Activated T-cell treated with anti-CD3 and anti-CD28 coated beads for 1 hour (primary cell): ENCODE results near the gene IQSEC3.
"Not testable (repeated sequence)": the region's sequence is repeated elsewhere in the genome, so short reads cannot be mapped to it uniquely, and the experiment has no call there.

Experiments
- DNase-seq: peaks from one replicate; pipeline ENCODE4 v3.0.0-alpha.2; 2020; ENCODE audit warnings: low read depth

Gene IQSEC3

DNA sequence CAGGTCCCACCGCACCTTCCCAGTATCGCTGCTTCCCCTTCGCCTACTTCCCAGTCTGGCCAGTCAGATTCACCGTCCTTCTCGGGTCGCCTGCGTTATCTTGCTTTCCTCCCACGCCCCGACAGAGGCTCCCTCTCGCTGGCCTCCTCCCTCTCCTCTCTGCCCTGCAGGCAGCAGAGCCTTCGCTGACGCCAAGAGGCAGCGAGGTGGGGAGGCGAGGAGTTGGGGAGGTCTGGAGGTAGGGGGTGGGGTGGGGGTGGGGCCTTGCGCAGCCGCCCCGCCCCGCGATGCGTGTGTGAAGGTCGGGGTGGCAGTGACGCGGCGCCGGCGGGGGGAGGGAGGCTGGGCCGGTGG, at the start of gene IQSEC3:
IQSEC3 (plus strand) TSS at position 340 of the 354 bp plus-strand sequence. CDS start 116 bp downstream, outside the sequence.
- not testable (repeated sequence) for DNase-seq

DNA sequence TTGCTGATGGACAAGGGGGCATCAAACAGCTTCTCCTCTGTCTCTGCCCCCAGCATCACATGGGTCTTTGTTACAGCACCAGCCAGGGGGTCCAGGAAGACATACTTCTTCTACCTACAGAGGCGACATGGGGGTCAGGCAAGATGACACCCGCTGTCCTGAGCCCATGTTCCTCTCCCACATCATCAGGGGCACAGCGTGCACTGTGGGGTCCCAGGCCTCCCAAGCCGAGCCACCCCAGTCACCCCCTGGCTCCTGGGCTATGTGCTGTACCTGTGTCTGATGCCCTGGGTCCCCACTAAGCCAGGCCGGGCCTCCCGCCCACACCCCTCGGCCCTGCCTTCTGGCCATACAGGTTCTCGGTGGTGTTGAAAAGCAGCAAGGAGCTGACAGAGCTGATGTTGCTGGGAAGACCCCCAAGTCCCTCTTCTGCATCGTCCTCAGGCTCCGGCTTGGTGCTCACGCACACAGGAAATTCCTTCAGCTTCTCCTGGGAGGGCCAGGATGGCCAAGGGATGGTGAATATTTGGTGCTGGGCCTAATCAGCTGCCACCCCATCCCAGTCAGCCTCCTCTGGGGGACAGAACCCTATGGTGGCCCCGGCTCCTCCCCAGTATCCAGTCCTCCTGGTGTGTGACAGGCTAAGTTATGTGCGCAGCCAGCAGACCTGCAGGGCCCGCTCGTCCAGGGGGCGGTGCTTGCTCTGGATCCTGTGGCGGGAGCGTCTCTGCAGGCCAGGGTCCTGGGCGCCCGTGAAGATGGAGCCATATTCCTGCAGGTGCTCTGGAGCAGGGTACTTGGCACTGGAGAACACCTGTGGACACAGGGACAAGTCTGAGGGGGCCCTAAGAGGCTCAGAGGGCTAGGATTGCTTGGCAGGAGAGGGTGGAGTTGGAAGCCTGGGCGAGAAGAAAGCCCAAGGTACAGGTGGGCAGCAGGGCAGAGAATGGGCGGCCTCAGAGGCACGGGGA, 48.9 kb upstream of the IQSEC3 start:
- not testable (repeated sequence) for DNase-seq

DNA sequence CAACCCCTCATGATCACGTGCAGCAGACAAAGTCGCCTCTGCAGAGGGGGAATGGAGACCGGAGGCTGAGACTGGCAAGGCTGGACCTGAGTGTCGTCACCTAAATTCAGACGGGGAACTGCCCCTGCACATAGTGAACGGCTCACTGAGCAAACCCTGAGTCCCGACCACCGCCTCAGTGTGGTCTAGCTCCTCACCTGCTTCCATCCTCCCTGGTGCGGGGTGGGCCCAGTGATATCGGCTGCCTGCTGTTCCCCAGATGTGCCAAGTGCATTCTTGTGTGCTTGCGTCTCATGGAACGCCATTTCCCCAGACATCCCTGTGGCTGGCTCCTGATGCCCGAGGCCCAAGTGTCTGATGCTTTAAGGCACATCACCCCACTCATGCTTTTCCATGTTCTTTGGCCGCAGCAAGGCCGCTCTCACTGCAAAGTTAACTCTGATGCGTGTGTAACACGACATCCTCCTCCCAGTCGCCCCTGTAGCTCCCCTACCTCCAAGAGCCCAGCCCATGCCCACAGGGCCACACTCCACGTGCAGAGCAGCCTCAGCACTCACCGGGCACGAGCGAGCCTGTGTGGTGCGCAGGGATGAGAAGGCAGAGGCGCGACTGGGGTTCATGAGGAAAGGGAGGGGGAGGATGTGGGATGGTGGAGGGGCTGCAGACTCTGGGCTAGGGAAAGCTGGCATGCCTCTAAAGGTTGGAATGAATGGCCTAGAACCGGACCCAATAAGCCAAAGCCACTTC, 47.6 kb upstream of the IQSEC3 start:
- DNase-seq, result not testable (repeated sequence)

DNA sequence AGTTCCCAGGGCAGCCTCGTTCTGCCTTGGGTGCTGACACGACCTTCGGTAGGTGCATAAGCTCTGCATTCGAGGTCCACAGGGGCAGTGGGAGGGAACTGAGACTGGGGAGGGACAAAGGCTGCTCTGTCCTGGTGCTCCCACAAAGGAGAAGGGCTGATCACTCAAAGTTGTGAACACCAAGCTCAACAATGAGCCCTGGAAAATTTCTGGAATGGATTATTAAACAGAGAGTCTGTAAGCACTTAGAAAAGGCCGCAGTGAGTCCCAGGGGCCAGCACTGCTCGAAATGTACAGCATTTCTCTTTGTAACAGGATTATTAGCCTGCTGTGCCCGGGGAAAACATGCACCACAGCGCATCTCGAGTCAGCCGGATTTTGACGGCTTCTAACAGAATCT, 46.7 kb upstream of the IQSEC3 start:
- DNase-seq, result not testable (repeated sequence)

DNA sequence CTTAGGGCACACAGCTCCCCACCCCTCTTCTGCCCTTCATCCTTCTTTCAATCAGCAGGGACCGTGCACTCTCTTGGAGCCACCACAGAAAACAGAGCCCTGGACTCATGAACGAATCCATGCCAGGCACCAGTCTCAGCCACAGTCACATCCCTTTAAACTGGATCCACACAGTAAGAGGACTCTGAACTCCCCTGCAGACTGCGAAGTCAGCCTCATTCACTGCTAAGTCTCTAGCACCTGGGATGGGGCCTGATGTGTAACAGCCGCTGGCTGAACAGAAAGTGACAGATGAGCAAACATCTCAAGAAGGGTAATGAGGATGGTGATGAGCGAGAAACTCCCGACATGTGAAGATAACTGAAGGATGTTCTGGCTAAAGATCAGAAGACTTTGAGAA, 45.8 kb upstream of the IQSEC3 start:
- DNase-seq, result no peak

DNA sequence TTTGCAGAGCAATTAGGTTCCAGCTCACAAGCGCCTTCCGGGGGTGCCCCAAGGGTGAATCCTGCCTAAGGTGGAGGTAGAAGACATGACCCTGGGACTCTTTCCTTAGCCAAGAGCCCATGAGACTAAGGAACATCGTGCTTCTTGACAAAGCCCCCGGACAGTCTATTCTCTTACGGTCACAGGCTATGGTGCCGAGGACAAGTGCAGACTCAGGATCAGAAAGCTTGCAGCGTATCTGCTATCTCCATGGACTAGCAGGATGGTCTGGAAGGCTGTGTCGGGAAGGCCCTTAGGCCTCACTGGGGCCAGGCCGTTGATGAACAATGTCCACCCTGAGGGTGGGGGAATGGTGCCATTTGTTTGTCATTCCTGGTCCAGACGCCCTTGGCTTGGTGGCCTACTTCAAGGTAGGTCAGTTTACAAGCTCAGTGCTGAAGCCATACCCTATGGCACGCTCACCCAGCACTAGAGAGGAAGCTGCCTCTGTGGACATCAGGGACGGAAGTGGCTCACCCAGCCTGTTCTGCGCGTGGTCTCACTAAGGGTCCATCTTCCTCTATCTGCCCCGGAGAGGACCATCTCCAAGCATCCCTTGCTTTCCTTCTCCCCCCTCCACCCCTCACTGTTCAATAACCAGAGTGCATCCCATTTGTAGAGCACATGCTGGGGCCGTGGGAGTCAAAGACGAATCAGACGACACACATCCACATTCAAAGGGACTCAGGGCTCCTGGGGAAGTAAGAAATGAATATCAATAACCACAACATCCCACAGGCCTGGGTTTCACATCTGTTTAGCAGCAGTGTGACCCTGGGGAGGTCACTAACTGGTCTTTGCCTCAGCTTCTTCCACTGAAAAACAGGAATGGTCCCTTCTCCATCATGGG, 45.0 kb upstream of the IQSEC3 start:
- DNase-seq, result no peak

DNA sequence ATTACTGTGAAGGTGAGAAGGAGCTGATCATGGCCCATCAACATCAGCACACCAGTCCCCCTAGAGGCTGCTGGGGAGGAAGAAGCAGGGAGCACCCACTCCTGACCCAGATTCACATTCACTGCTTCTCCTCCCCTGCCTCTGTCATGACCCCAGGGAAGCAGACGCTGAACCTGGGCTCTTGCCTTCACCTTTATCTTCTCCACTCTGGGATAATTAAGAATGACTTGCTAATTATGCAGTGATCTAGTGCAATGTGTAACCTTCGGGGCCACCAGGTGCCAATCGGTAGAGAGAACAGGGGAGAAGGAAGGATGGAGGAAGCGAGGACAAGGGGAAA, 44.4 kb upstream of the IQSEC3 start:
- DNase-seq, result no peak

DNA sequence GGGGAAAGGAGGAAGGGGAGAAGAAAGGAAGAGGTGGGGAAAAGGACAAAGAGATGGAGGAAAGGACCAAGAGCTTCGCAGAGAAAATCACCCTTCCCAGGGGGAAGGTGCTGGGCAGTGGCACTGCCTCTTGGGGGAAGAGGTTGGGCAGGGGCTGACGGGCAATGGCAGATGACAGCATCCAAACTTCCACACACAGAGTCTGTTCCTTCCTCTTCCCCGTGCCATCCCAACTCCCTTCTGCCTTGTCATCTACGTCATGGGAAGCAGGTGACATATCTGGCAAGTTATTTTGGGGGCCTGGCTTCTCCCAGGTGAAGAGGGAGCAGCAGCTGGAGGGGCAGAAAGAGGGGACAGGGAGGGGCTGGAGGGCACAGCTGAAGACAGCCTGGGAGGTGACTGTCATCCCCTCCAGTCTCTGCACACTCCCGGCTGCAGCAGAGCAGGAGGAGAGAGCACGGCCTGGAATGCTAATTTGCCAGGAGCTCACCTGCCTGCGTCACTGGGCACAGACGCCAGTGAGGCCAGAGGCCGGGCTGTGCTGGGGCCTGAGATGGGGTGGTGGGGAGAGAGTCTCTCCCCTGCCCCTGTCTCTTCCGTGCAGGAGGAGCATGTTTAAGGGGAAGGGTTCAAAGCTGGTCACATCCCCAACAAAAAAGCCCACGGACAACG, 43.9 kb upstream of the IQSEC3 start:
- no peak for DNase-seq

DNA sequence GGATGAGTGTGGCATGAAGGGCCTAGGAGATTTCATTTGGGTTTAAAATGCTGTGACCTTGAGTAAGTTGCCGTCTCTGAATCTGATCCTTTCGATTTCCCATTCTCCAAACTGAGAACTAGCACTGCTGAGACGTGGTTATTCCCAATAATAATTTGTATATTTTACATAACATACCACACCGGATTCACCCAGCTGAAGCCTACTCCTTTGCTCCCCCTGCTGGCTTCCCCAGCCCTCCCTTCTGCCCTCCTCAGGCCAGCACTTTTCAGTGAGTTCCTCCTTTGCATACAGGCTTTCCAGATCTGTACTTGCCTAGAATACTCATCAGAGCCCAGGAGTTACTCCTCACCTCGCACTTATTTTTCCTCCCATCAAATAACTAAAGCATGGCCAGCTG, 38.7 kb upstream of the IQSEC3 start:
- not testable (repeated sequence) for DNase-seq

DNA sequence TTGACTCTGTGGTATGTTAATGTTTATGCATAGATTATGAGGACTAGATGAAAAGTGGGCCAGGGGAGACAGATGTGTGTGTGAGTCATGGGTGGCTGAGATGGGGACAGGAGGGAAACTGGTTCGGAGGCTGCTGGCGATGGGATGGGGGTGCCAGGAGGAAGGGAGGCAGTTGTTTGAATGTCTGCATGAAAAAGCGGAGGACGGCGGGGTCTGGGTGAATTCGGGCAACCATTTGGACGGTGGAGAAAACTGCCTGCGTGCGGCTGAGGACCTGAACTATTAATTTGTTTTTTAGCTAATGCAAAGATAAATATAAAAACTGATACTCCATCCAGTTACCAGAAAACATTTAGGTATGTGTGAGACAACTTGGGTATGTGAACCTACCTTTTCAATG, 27.8 kb upstream of the IQSEC3 start:
- DNase-seq, result not testable (repeated sequence)

DNA sequence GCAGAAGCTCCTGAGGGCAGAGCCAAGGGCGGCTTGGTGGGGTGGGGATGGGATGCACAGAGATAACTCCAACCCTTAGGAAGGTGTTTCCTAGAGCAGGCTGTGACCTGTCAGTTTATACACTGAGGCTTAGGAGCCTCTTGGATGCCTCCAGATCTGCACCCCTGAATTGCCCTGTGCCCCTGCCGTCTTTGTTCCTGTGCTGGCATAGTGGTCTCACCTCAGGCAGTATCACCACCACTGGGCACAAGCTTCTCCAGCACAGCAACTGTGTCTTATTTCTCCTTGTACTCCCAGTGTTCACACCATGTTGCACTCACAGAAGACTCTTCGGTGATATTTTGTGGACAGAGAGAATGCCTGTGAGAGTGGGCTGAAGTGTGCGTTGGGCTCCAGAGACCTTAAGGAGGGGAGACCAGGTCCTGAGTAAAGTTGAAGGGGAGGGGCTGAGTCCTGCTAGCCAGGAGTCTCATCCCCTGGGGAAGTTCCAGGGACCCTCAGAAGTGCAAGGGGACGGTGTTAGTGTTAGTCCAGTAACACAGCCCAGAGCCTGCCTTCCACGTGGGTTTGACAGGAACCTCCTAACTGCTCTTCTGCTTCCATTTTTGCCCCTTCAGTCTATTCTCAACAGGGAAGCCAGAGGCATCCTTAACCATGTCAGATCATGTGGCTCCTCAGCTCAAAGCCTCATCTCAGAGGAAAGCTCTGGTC, 26.9 kb upstream of the IQSEC3 start:
- DNase-seq, result not testable (repeated sequence)

DNA sequence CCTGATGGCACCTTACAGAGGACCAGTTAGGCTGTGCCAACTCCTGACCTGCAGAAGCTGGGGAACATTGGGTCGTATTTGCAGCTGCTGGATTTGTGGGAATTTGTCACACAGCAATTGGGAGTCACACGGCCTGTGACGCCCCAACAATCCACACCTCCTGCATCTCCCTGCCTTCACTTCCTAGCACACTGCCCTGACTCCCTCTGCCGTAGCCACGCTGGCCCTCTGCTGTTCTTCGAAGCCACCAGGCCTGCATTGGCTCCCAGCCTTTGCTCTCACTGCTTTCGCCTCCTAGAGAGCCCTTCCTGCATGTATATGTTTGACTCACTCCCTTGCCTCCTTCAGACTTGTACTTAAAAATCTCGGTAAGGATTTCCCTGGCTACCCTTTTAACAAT, 22.2 kb upstream of the IQSEC3 start:
- not testable (repeated sequence) for DNase-seq

DNA sequence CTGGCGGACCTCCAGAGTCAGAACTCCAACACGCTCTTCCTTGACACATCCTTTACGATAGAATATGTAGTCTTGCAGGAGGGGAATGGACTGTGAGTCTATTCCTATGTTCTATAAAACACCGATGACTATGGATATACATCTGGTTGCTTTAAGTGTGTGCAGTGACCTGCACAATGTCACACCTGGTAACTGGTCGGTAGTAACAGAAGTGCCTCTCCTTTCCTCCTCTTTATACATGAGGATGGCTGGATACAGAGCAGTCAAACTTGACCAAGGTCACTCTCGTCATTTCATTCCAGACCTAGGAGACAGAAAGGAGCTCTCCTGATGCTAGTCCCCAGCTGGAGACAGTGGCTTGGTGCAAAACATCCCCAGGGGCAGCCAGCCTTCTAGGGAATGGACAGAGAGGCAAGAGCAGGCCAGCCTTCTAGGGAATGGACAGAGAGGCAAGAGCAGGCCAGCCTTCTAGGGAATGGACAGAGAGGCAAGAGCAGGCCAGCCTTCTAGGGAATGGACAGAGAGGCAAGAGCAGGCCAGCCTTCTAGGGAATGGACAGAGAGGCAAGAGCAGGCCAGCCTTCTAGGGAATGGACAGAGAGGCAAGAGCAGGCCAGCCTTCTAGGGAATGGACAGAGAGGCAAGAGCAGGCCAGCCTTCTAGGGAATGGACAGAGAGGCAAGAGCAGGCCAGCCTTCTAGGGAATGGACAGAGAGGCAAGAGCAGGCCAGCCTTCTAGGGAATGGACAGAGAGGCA, 21.2 kb upstream of the IQSEC3 start:
- not testable (repeated sequence) for DNase-seq

DNA sequence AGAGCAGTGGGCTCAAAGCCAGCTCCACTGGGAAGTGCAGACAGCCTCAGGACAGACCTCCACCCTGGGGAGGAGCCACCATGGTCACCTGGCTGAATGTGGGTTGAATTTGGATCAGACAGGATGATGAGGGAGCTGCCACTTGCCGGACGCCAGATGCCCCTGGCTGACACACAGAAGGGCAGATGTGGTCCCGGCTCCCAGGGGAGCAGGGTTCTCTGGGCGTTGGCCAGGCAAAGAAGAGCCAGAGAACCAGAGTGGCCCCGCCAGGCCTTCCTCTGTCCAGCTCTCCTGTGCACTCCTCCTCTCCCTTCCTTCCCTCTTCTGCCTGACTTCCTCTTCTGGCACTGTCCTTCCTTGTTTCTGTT, 20.6 kb upstream of the IQSEC3 start:
- not testable (repeated sequence) for DNase-seq

DNA sequence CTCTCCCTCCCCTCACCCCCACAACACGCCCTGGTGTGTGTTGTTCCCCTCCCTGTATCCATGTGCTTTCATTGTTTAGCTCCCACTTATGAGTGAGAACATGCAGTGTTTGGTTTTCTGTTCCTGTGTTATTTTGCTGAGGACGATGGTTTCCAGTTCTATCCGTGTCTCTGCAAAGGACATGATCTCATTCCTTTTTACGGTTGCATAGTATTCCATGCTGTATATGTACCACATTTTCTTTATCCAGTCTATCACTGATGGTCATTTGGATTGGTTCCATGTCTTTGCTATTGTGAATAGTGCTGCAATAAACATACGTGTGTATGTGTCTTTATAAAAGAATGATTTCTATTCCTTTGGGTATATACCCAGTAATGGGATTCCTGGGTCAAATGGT, 20.0 kb upstream of the IQSEC3 start:
- not testable (repeated sequence) for DNase-seq

DNA sequence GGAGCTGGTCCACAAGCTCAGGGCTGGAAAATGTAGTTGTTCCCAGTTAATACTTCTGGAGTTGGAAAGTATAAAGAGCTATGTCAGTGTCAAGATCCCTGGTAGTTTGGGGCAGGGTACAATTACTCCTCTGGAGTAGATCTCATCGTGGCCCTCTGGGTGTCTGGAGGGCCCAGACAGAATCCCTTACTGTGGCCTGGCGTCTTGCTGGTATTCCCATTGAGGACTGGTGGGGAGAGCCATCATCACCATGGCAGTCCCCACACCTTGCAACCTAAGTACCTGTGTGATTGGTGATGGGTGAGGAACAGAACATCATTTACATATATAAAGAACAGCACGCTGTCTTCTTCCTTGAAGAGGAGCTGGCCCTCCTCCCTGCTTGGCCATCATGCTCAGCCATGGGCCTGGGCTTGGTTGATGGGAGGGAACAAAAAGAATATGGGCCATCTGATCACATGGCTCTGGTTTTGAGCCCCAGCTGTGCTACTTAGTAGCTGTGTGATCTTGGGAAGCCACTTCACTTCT, 18.8 kb upstream of the IQSEC3 start:
- not testable (repeated sequence) for DNase-seq

DNA sequence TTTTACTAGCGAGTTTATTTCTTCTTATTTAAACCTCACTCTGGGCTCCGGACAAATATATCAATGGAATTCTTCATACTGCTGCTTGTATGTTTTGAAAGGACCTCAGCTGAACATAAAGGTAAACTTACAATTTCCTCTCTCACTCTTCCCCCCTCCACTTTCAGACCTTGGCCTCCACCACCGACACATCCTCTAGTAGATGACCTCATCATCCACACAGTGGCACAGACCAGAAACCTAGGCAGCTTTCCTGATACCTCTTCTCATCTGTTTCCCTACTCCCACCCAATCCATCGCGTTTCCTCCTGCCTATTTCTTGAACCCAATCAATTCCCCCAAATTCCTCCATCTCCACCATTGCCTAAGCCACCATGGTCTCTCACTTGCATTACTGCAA, 17.4 kb upstream of the IQSEC3 start:
- not testable (repeated sequence) for DNase-seq

DNA sequence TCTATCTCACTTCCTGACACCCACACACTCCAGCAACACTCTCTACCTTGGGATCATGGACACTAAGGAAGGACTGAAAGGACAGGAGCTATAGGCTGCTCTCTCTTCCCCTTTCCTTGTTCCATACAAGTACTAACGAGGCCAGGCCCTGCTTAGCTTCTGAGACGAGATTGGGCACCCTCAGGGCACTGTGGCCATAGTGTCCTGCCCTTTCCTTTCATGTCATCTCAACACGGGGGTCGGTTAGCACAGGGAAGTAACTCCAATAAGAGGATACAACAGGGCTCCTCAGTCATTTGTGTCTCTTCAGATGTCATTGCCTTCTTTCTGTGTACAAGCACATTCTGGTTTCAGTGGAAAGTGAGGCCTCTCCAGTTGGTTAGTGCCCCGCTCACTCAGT, 15.5 kb upstream of the IQSEC3 start:
- not testable (repeated sequence) for DNase-seq

DNA sequence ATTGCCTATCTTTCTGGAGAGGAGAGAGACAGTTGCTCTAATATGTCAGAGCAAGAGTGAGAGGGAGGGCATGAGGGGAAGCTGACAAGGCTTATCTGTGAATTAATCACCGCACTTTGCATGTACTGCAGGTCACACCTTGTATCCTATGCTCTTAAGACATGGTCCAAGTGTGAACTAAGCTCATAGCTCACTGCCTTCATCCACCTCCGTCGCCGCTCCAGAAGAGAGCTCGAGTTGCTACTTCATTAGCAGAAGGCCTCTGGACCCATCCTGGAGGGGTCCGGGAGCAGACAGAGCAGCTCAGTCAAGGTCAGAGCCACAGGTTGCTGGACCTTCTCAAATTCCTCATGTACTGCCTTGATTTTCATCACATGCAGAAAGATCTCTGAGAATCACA, 14.6 kb upstream of the IQSEC3 start:
- not testable (repeated sequence) for DNase-seq
